Sigmoid colon (tissue), 7 donors: ENCODE measurements around the gene TTN. TPM values are rescaled to one million over a fixed set of nuclear protein-coding genes. Genes with fewer than 3 reads are reported as not detected.

Source experiments
- DNase-seq: peaks from one replicate; pipeline ENCODE4 v3.0.0-alpha.2; 2019
- H3K27ac ChIP-seq, 4 donors: fragments of 200-600 bp; sonication (generic); one replicate each; pipeline ENCODE4 v1.5.1; 2016 to 2019; ENCODE audit warnings: mild to moderate bottlenecking in 1 of 4
- H3K27me3 ChIP-seq, 3 donors: fragments of 200-600 bp; sonication (generic); one replicate each; pipeline ENCODE4 v1.5.1; 2019; ENCODE audit warnings: mild to moderate bottlenecking in 1 of 3
- H3K36me3 ChIP-seq, 4 donors: fragments of 200-600 bp; sonication (generic); one replicate each; pipeline ENCODE4 v1.5.1; 2016 to 2019
- H3K4me1 ChIP-seq, 4 donors: fragments of 200-600 bp; sonication (generic); one replicate each; pipeline ENCODE4 v1.5.1; 2017 to 2019
- H3K4me3 ChIP-seq, 4 donors: fragments of 200-600 bp; sonication (generic); one replicate each; pipeline ENCODE4 v1.5.1; 2017 to 2019; ENCODE audit warnings: mild to moderate bottlenecking in 2 of 4, moderate library complexity in 1 of 4
- H3K9me3 ChIP-seq, 4 donors: fragments of 200-600 bp in 3 of 4; sonication (generic) in 3 of 4; one replicate each; pipeline versions ENCODE4 v1.5.1 to v1.6.1; 2013 to 2019
- EP300 ChIP-seq, 4 donors: sonication (generic); formaldehyde crosslinking; IDR thresholded peaks; one replicate each; pipeline ENCODE4 v1.6.1; 2017; ENCODE audit warnings: antibody characterized with exemption in 4 of 4
- POLR2A ChIP-seq, 2 donors: fragments of 450-650 bp; IDR thresholded peaks; one replicate each; pipeline ENCODE4 v1.6.1; 2016; ENCODE audit warnings: antibody characterized with exemption in 2 of 2, mild to moderate bottlenecking in 2 of 2, moderate library complexity in 2 of 2
- POLR2AphosphoS5 ChIP-seq, 4 donors: sonication (generic); formaldehyde crosslinking; IDR thresholded peaks; one replicate each; pipeline ENCODE4 v1.6.1; 2017; ENCODE audit warnings: antibody characterized with exemption in 4 of 4
- WGBS, 2 donors: extraction: QIAGEN DNeasy Blood & Tissue Kit; methylation state at CpG; one replicate each; pipeline ENCODE4 v1.1.7; 2013; 5-methylcytosine and 5-hydroxymethylcytosine counted together
- intact Hi-C: fragments of 100-400 bp; cut with DNase I; formaldehyde crosslinking; loops from one replicate; pipeline ENCODE4 v1.15.1; 2023
- polyA plus RNA-seq, 3 donors: library from polyadenylated mRNA; stranded (reverse); fragments of 200-250 nt; gene quantifications; one replicate each; pipeline ENCODE4 v1.2.3, GENCODE V29; 2013
- total RNA-seq, 4 donors: library from RNA; depleted of rRNA; stranded (reverse); fragments of >200 nt; gene quantifications; one replicate each; pipeline ENCODE4 v1.1.0, GENCODE V29; 2016
- TF ChIP-seq, protein P1 (sequence below), 4 experiments: fragments of 450-650 bp in 3 of 4; fragments of 200-600 bp in 1 of 4; IDR thresholded peaks; one replicate each; pipeline ENCODE4 v1.5.1; 2016 to 2019; ENCODE audit warnings: antibody characterized with exemption in 4 of 4, mild to moderate bottlenecking in 3 of 4, moderate library complexity in 2 of 4
- donor health status: healthy with polysubstance abuse.
- donor health status: Bipolar disorder and iron deficiency.
- donor health status: healthy.

TTN gene
- total and polyA plus RNA-seq, 7 donors: under 0.01 to 20.2 (median 6.7) TPM

DNA sequence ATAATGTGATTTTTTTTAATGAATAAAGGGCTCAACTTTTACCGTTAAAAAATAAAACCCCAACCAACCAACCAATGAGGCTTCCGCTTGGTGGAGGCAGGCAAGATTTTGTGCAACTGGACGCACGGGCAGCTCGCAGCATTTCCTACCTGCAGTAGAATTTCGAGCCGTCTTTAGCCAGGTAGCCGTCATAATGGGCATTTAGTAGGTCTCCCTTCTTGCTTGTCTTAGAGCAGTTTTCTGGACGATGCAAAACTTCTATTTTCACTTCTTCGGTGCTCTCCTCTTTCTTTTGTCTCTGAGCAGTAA is 329.1 kb downstream of the TTN start:
- no peak for TF ChIP-seq EP300 (IDR thresholded peaks at IDR 0.05)
- TF ChIP-seq POLR2AphosphoS5 (IDR thresholded peaks at IDR 0.05): no peak
- TF ChIP-seq POLR2A (IDR thresholded peaks at IDR 0.05): no peak
- TF ChIP-seq, protein P1, sequence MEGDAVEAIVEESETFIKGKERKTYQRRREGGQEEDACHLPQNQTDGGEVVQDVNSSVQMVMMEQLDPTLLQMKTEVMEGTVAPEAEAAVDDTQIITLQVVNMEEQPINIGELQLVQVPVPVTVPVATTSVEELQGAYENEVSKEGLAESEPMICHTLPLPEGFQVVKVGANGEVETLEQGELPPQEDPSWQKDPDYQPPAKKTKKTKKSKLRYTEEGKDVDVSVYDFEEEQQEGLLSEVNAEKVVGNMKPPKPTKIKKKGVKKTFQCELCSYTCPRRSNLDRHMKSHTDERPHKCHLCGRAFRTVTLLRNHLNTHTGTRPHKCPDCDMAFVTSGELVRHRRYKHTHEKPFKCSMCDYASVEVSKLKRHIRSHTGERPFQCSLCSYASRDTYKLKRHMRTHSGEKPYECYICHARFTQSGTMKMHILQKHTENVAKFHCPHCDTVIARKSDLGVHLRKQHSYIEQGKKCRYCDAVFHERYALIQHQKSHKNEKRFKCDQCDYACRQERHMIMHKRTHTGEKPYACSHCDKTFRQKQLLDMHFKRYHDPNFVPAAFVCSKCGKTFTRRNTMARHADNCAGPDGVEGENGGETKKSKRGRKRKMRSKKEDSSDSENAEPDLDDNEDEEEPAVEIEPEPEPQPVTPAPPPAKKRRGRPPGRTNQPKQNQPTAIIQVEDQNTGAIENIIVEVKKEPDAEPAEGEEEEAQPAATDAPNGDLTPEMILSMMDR (IDR thresholded peaks at IDR 0.05): no peak
- no peaks in the 10 kb centered on the region for H3K9me3 ChIP-seq
- WGBS, 2 donors: 0 to 1% methylated on average over 10 of the region's 10 CpGs
- DNase-seq: peak; percentile 60
- H3K4me3 ChIP-seq: peak overlapping the region; percentile 56 to 97 (median 64)
- peak overlapping the region; percentile 88 to 95 (median 92) for H3K27ac ChIP-seq
- no peaks in the 10 kb centered on the region for H3K27me3 ChIP-seq
- H3K36me3 ChIP-seq: no peaks in the 10 kb centered on the region
- intact Hi-C loops: loop anchor here (1.0 kb wide), 1 partner anchor 27 kb away; the partner anchor contains the start of genes PJVK and PRKRA
- H3K4me1 ChIP-seq: peaks cover 0 to 49% (median 41%) of the 10 kb centered on the region in 4 donors

DNA sequence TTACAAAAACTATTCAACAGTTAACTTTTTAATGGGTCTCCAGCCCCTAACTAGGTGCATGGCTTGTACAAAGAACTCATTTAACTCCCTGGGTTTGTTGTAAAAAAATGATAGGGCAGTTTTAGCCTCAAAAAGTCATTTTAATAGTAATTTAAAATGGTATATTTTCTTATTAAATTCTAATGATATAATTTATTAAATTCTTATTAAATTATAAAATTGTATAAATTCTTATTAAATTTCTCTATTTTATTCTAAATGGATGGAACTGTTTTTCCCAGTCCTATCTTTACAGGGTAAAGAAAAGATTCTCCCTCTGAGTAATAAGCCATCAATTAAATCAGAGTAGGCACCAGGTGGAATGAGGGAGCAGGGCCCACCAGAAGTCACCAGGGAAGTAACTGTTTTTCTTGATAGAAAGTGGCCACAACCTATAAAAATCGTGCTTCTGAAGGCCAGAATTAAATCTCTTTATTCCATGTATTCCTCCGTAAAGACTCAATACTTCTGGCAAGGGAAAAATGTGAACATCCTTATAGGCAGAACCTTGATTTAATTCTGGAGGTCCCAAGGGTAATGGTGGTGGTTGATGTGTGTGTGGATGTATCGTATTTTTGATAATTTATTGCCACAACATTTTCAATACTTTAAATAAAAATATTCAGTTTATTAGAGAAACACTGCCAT is 329.6 kb downstream of the TTN start:
- intact Hi-C loops: loop anchor here (1.0 kb wide), 1 partner anchor 26 kb away; the partner anchor contains the start of genes PJVK and PRKRA
- Histone ChIP-seq H3K9me3 (no peaks in the 10 kb centered on the region), H3K27ac (peak overlapping the region; percentile 88 to 95 (median 92)), H3K4me1 (peaks cover 0 to 44% (median 36%) of the 10 kb centered on the region in 4 donors), H3K36me3 (no peaks in the 10 kb centered on the region), H3K4me3 (peak overlapping the region; percentile 56 to 97 (median 64)), H3K27me3 (no peaks in the 10 kb centered on the region)
- DNase-seq: no peak
- TF ChIP-seq POLR2AphosphoS5 (IDR thresholded peaks at IDR 0.05): no peak
- TF ChIP-seq POLR2A (IDR thresholded peaks at IDR 0.05): no peak
- TF ChIP-seq EP300 (IDR thresholded peaks at IDR 0.05): no peak
- TF ChIP-seq, protein P1 (IDR thresholded peaks at IDR 0.05): no peak
- 6 to 16% methylated on average over 3 of the region's 3 CpGs for WGBS, 2 donors

GRCh38 chr2:178476477-178476876 is 330.7 kb downstream of the TTN start:
- no peak for DNase-seq
- TF ChIP-seq POLR2AphosphoS5 (IDR thresholded peaks at IDR 0.05) (no peak), EP300 (IDR thresholded peaks at IDR 0.05) (no peak), POLR2A (IDR thresholded peaks at IDR 0.05) (no peak)
- TF ChIP-seq, protein P1 (IDR thresholded peaks at IDR 0.05): no peak
- no peaks in the 10 kb centered on the region for H3K36me3 ChIP-seq
- intact Hi-C loops: no loop called here
- H3K27ac ChIP-seq: no peak overlapping the region
- no peaks in the 10 kb centered on the region for H3K9me3 ChIP-seq
- H3K4me1 ChIP-seq: peaks cover 0 to 33% (median 25%) of the 10 kb centered on the region in 4 donors
- no peaks in the 10 kb centered on the region for H3K27me3 ChIP-seq
- H3K4me3 ChIP-seq: no peak overlapping the region

Other genes starting within 250 kb of the TTN start
- 1 to 10 TPM; 3.1 to 8.6 (median 4.6) TPM for gene CCDC141, start 242.7 kb upstream of the TTN start, total RNA-seq
- under 1 TPM in 2 of 3 donors, not detected in 1; under 0.01 to 0.47 TPM for gene CCDC141, start 242.7 kb upstream of the TTN start, polyA plus RNA-seq